Choroid plexus epithelial cell (primary cell): ENCODE measurements around the gene KIF20A.
A peak's percentile ranks its signal among the peaks of the same experiment; 100 is the strongest.

Source experiments
- DNase-seq: peaks from one replicate; pipeline ENCODE4 v3.0.0-alpha.2; 2010; ENCODE audit warnings: low read depth
- H3K4me3 ChIP-seq: 2 replicates; pipeline ENCODE4 v1.5.1; 2011; ENCODE audit warnings: low read depth, mild to moderate bottlenecking, control low read depth, low read length, moderate library complexity
- CTCF ChIP-seq: conservative IDR thresholded peaks from 2 replicates; pipeline ENCODE4 v1.5.1; 2011; ENCODE audit warnings: low read depth, mild to moderate bottlenecking, control low read depth, inconsistent platforms, low read length, moderate library complexity

KIF20A gene

GRCh38 chr5:138213161-138214029 is 34.5 kb downstream of the KIF20A start, which contains the start of gene CDC23:
TSS of gene CDC23 (minus strand) at chr5:138213323. CDS start at chr5:138213312, 11 bp downstream.
- DNase-seq: peak; percentile 98

GRCh38 chr5:138216799-138217198 is 37.9 kb downstream of the KIF20A start:
- no peak overlapping the region for H3K4me3 ChIP-seq
- no peak for TF ChIP-seq CTCF
- DNase-seq: no peak

More at GRCh38 chr5:138213161-138214029, 34.5 kb downstream of the KIF20A start, which contains the start of gene CDC23:
- H3K4me3 ChIP-seq: peak within 1 kb of the TSS; percentile 97
- TF ChIP-seq CTCF: no peak

DNA sequence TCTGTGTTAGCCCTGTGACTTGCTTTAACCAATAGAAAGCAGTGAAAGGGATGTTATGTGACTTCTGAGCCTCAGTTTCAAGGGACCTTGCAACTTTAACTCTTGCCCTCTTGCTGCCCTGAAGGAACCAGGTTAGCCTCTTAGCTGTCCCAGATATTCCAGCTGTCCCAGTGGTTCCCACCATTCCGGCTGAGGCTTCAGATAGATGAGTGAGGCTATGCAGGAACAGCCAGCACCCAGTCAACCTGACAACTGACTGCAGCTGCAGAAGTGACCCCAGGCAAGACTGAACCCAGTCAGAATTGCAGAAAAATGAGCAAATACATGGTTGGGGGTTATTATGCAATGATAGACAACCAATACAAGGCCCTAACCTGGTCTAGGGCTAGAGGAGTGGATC is 44.6 kb downstream of the KIF20A start:
- no peak for DNase-seq
- no peak overlapping the region for H3K4me3 ChIP-seq
- TF ChIP-seq CTCF: no peak

GRCh38 chr5:138224712-138225111 is 45.8 kb downstream of the KIF20A start:
- DNase-seq: no peak
- TF ChIP-seq CTCF: no peak
- no peak overlapping the region for H3K4me3 ChIP-seq

GRCh38 chr5:138226910-138227309 is 48.0 kb downstream of the KIF20A start:
- no peak for DNase-seq
- H3K4me3 ChIP-seq: no peak overlapping the region
- TF ChIP-seq CTCF: no peak

DNA sequence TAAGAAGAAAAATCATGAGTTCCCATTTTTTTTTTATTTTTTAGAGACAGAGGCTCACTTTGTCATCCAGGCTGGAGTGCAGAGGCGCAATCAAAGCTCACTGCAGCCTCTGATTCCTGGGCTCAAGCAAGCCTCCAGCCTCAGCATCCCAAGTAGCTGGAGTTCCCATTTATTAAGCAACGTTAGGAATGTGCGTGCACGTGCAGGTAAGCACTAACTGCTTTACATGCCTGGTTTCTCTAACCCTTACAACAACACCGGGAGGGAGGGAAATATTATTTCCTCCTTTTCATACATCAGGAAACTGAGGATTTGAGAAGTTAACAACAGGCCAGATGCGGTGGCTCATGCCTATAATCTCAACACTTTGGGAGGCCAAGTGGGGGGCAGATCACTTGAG is 50.5 kb downstream of the KIF20A start:
- DNase-seq: no peak
- H3K4me3 ChIP-seq: no peak overlapping the region
- no peak for TF ChIP-seq CTCF

GRCh38 chr5:138230261-138230660 is 51.3 kb downstream of the KIF20A start:
- no peak for DNase-seq
- H3K4me3 ChIP-seq: no peak overlapping the region
- no peak for TF ChIP-seq CTCF
